ENCODE results near the gene EED.

DNA sequence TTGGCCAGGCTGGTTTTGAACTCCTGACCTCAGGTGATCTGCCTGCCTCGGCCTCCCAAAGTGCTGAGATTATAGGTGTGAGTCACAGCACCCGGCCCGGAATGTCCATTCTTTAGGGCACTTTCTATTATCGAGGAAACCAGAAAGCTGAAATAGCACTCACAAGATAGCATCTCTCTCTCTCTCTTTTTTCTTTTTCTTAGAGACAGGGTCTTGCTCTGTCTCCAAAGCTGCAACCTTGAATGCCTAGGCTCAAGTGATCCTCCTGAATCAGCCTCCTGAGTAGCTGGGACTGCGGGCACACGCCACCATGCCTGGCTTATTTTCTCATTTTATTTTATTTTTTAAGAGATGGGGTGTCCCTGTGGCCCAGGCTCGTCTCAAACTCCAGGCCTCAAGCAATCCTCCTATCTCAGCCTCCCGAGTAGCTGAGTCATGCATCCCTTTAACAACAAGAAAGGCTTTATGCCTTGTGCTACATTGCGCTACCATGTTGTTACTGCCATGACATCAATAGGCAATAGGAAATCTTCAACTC, 7.2 kb upstream of the EED start:
- no peak for TF ChIP-seq POLR2A (IDR thresholded peaks at IDR 0.05)
- TF ChIP-seq, protein P1, sequence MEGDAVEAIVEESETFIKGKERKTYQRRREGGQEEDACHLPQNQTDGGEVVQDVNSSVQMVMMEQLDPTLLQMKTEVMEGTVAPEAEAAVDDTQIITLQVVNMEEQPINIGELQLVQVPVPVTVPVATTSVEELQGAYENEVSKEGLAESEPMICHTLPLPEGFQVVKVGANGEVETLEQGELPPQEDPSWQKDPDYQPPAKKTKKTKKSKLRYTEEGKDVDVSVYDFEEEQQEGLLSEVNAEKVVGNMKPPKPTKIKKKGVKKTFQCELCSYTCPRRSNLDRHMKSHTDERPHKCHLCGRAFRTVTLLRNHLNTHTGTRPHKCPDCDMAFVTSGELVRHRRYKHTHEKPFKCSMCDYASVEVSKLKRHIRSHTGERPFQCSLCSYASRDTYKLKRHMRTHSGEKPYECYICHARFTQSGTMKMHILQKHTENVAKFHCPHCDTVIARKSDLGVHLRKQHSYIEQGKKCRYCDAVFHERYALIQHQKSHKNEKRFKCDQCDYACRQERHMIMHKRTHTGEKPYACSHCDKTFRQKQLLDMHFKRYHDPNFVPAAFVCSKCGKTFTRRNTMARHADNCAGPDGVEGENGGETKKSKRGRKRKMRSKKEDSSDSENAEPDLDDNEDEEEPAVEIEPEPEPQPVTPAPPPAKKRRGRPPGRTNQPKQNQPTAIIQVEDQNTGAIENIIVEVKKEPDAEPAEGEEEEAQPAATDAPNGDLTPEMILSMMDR (IDR thresholded peaks at IDR 0.05) = no peak
